Activated T-cell treated with anti-CD3 and anti-CD28 coated beads for 48 hours (primary cell): ENCODE data around the gene USP3.

ENCODE experiments used
- DNase-seq: peaks from one replicate; pipeline ENCODE4 v3.0.0-alpha.2; 2020; ENCODE audit warnings: low read depth

The USP3 gene

DNA sequence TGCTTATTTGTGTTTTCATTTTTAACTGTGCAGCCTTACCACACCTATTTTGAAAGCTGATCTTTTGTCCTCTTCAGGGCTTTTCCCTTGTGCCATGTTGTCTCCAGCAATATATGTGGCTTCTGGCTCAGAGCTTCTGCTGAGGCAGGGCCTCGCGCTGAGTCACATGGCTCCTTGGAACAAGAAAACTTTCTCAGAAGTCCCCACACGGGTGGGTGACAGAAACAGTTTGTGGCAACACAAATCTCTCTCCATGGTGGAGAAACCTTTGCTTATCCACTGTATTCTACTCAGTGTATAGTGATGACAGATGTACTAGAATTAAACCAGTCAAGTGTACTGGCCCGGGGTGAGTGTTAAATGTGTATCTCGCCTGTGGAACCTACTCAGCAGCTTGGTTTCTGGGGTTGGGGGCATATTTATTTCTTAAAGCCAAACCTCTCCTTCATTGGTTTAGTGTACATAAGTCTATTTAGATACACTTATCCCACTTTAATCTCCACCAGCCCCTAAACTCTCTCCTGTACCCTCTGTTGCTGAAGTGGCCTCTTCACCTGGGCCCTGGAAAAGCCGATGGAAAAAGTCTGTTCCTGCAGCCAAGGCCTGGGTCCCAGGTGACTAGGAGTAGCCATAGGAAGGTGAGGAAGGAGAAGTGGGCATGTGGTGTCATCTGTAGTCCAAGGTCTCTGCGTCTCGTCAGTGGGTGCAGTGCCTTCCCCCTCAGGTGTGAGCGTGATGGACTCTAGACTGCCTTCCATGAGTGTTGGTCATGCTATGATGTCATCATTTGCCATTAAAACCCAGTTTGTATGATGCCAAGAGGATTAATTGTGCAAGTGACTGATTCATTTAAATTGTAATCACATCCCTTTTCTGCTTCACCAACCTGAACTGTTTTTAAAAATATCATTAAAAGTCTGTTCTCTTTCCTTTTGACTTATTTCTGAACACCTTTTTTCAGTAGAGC is 89.6 kb downstream of the USP3 start:
- peak; percentile 55 for DNase-seq

DNA sequence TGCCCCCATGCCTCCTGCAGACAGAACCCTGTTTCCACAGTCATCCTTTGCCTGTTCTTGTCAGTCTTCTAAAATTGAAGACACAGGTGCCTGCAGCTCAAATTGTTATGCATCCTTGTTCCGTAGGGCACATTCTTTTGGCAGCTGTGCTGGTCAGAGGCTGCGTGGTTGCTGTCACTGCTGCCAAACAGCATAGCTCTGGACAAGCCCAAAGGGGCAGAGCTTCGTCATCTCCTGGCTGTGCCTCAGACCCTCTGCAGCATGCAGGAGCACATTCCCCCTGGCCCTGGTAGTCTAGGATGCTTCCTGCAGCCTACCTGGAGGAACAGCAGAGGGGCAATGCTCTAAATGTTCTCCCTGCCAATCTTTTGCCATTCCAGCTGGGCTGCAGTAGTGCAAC is 90.7 kb downstream of the USP3 start:
- DNase-seq: no peak

DNA sequence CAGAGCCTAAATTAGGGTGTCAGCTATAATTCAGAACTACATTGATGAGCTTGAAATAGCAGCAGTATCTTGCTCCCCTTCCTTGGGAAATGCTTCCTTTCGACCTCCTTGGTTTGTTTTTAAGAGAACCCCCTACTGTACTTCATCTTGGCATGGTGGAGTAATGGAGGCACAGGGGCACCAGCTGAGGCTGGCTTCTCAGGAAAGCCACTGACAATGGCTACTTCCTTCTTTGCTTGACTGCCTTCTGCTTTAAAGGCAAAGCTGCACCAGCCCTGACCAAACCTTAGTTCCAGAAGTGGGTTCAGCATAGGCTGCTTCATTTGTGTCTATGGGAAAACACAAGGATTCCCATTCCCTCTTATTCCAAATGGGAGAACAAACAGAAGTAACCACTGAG is 91.3 kb downstream of the USP3 start:
- DNase-seq: no peak

DNA sequence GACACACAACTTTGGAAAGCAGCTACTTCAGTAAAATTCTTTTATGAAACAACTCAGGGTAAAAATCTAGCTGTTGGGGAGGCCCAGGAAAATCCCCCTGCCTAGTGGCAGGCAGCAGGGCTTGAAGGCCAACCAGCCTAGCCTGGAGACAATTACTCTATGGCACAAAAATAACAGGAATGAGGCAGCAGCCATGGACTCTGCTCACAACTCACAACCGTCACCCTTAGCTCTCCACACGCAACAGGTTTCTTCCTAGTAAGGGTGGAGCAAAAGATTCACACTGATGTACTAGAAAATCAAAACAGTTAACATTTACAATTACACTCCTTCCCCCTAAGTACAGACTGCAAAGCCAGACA is 92.3 kb downstream of the USP3 start:
- no peak for DNase-seq

DNA sequence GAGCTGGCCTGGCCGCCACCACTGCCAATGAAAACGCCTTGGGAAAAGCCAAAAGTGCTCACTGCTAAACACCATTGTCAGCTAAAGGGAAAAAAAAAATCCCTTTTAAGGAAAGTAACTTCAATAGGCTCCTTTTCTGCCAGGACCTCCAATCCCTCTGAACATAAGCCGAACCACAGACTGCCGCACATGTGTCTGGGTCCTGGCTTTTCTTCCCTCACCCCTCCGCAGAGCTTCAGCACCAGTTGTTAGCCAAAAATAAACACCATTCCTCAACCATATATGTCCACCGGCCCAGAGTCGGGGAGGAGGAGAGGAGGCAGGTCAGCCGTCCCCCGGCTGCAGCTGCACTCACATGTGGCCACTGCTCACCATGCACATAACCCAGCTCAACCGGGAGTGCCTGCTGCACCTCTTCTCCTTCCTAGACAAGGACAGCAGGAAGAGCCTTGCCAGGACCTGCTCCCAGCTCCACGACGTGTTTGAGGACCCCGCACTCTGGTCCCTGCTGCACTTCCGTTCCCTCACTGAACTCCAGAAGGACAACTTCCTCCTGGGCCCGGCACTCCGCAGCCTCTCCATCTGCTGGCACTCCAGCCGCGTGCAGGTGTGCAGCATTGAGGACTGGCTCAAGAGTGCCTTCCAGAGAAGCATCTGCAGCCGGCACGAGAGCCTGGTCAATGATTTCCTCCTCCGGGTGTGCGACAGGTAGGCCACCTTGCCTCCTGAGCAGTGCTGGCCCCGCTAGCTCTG is 92.8 kb downstream of the USP3 start, which contains the start of gene FBXL22:
Gene FBXL22 (plus strand): TSS at position 350 of the 753 bp plus-strand sequence. CDS start 6 bp downstream, at position 356.
- DNase-seq: no peak

DNA sequence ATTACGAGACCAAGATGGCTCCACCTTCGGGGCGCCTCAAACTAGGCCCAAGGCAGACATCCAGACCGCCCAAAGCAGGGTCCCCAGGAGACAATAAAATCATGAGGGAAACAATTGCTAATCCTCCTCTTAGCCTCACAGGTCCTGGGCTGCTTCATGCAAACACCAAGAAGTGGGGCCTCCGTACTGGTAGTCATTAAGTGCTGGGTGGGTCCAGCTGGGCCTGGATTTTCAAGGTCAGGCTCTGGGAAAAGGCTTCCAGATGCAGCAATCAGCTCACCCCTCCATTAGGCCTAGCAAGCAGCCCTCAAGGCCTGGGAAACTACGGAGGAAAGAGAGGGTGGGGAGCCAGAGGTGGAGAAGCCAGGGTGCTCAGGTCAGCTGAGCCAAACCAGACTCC is 93.4 kb downstream of the USP3 start:
- DNase-seq: no peak

DNA sequence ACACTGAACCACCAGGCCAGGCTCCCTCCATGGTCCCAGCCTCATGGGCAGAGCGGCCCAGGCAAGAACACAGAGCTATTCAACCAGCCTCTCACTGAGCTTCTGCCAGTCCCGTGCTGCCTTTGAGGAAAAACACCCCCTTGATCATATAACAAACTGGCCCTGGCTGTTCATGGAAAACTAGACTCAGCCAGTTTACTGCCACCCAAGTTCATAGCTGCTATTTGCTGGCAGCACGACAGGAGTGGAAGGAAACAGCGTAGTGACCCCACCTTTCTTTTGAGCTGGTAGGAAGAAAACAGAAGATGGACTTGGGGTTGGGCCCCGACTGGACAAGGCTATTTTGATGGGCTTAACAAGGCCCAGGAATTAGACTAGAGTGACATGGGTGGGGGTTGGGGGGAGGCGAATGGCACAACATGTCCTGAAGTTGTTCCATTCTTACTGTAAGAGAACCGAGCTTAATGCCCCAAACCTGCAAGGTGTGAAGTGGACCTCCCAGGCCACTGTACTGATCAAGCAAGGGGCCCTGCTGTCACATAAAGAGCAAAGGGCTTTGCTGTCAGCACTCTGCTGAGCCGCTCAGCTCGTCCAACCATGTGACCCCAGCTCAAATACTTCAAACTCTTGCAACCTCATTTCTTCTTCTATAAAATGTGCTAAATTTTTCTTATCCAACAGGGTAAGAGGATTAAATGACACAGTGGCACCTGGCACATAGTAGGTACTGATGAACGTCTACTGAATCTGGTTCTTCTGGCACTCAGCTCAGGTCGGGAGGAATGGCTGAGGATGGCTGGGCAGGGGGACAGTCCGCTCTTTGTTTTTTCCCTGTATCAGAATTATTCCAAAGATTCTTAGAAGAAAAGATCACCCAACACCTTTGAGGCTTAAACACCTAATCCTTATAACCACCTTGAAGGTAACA is 94.3 kb downstream of the USP3 start:
- DNase-seq: no peak

DNA sequence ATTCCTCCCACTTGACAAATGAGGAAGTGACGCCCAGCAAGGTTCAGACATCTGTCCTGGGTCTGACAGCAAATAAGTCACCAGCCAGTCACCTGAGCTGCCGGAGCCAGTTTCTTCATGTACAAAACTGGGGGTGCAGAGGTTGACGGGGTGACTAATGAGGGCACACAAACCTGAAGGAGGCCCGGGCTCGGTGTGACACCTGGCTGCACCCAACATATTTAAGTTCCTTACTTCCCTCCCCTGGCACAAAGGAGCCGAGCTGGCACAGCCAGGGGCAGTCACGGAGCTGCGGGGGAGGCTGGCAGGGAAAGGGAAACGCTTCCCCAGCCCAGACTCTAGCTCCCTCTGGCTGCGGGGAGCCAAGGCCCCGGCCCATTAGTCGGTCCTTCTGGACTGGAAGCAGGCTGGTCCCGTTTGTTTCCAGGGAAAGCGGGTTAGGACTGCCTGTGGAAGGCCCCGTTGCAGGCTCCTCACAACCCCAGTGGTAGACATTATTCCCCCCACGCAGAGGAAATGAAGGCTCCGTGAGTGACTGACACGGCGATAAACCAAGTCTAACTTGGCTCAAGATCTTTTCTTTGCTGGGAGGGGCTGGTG is 95.1 kb downstream of the USP3 start:
- DNase-seq: peak; percentile 26

DNA sequence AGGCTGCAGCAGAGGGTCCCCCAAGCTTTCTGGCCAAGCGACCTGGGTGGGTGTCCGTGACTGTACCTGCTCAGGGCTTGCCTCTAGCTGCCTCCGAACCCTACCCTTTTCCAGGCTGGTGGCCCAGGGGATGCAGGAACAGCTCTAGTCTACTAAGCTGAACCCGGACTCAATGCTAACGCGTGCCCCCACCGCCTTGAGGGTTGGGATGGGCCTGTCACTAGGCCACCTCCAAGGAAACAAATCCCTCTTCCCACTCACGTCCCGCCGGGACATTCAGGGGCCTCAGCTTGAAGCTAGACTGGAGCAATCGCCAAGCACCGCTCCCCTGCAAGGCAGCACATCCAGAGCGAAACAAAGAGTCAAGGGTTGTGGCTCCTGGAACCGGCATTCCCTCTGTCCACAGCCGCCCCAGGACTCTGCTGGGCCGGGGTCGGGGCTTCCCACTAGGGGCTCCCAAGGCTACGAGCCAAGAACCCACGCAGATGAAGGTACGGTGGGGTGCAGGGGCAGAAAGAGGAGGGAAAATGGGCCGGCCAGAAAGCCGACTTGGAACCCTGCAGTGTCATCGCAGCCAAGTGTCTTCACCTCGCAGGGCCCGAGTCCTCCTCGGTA is 95.7 kb downstream of the USP3 start:
- no peak for DNase-seq

DNA sequence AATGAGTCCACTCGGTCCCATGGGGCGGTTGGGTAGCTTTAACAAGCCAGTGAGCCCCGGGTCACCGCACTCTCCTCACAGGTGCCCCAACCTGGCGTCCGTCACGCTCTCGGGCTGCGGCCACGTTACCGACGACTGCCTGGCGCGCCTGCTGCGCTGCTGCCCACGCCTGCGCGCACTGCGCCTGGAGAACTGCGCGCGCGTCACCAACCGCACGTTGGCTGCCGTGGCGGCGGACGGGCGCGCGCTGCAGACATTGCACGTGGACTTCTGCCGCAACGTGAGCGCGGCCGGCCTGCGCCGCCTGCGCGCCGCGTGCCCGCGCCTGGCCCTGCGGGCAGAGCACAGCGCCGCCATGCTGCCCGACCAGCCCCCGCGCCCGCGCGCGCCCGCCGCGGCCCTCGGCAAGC is 96.2 kb downstream of the USP3 start:
- peak; percentile 94 for DNase-seq

DNA sequence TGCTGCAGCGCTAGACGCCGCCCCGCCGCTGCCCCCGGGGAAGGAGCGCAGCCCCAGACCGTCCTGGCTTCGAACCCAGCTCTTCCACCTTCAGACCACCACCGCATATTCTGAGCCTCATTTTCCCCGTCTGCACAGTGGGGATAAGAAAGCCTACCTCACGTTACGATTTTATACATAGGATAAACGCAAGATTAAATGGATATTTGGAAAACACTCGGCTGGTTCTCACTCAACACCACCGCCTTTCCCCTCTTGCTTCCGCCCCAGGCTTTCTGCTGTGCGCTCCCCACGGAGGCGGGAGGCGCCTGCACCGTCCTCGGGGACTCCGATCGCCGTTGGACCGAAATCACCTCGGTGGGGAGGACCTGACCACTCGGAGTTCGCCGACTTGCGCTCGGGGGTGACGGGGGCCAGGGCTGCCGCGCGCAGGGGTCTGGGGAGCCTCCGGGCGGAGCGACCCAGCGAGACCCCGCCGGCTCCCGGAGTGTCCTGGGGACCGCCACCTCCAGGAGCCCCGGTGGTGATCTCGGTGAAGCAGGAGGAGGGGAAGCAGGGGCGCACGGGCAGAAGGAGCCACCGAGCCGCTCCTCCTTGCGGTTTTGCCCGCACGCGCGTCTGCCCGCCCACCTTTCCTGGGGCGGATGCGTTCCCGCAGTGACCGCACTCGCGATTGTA is 96.8 kb downstream of the USP3 start:
- DNase-seq: peak; percentile 40

DNA sequence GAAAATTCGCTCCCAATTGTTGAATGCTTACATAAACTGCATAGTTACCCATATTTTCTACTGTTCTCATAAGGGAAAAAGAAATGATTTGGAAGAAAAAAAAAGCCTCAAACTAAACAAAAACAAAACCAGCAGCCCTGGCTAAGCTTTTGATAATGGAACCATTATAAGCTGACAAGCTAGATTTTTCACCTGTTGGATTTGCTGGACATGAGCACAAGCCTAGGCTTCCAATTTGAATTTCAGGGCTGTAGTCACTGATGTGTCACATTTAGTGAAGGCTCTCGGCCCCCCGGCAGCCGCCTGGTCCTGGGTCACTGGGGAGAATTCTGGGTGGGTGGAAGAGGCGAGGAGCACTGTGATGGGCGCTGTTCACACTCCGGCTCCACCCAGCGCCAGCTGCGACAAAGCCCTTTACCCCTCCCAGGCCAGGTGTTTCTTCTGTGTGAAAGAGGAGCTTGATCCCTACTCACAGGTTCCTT is 97.4 kb downstream of the USP3 start:
- DNase-seq: no peak

DNA sequence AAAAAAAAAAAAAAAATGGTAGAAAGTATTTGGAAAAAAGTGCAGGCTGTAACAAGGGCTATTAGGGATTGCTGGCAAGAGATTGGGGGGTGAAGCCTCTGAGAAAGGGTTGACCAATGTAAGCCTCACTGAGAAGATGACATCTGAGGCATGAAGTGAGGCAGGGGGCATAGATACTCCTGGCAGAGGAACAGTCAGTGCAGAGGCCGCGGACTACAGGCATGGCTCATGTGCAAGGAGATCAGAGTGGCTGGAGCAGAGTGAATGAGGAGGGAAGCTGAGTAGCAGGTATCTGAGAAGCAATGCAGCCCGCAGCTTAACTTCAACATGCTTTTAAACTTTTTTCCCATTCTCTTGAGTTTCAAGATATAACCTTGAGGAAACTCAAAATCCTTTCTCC is 98.2 kb downstream of the USP3 start:
- no peak for DNase-seq

DNA sequence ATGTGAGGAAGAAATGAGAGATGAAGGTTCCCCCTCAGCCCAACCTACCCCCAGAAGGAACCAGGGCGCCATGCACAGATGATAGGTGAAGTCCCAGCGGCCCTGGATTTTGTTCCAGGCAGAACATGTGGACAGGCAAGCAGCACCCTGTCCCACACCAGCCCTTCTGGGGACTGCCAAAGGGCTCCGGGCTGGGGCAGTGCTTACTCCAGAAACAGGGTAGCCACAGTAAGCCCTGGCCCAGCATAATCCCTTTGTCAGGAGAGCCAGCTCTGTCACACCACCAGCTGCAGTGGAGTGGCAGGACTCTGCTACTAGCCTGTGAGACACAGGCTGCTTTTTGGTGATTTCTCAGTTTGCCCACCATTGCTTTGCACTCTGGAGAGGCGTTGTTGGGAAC is 99.1 kb downstream of the USP3 start:
- DNase-seq: no peak

DNA sequence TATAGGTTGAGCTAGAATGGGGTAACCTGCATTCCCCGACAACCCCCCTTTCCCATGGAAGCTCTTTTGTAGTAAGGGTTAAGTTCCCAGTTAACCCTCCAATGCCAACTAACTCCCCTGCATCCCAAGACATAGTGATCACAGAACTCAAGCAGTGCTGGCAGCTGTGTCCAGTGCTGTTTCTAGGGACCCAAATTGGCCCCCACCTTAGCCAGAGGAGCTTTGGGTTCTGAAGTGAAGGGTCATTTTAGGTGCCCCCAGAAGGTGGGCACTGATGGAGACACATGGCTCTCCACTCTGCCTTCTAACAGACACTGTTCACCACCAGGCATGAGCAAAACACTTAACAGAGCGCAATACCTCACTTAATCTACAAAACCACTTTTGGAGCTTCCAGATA is 99.9 kb downstream of the USP3 start:
- no peak for DNase-seq

DNA sequence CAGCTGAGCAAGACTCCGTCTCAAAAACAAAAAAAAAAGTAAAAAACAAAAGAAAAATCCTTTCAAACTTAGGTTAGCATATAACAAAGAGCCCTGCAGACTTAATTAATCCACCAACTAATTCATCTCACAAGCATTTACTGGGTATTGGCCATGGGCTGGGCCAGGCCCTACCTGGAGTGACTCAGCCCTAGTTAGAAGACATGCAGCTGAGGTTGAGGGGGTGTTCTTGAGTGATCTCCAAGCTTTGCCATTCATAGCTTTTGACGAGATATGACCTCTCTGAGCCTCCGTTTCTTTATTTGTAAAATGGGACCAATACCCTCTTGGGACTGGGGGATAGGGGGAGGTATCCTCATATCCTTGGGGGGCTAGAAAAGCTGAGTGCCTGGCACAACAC is 100.6 kb downstream of the USP3 start:
- DNase-seq: no peak

DNA sequence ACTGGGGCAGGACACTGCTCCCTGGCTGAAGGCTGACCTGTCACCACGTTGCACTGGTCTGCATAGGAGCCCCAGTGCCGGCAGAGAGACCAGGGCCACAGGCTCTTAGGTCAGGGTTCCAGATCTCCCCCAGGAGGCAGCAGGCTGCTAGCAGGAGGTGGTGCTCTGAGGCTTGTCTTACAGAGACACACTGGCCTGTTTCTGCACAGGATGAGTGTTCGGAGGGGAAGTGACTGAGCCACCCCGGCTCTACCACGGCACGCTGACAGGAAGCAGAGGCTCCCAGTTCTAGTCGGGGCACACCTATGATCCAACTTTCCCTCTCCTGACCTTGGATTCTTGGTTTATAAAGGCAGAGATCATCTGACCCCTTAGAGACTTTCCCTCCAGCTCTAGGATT is 101.4 kb downstream of the USP3 start:
- peak; percentile 44 for DNase-seq

DNA sequence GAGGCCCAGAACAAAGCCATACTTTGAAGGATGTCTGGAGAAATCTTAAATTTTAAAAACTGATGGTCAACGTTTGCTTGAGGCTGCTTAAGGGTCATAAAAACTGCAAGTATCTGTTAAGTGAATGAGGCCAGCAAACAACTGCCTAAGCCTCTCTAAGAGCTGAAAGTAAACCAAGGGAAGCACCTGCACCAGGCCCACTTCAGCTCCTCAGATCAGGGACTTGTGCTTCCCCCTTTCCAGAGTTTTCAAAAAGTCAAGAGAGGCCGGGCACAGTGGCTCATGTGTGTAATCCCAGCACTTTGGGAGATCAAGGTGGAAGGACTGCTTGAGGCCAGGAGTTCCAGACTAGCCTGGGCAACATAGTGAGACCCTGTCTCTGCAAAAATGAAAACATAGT is 101.9 kb downstream of the USP3 start:
- no peak for DNase-seq

DNA sequence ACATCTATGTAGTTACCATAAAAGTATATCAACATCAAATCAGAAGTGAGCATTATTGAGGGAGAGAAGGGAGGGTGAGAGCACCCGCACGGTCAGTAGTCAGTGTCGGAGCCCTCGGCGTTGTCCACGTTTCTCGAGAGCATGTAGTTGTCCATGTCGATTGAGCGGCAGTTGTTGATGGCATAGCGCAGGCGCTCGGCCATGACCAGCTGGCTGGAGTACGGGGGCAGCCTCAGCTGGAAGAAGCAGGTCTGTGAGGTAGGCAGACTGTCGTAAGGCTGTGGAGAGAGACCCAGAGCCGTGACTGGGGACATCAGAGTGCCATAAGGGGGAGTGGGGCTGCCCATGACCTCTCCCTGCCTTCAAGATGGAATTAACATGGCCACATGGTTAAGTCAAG is 104.6 kb downstream of the USP3 start:
- DNase-seq: no peak

DNA sequence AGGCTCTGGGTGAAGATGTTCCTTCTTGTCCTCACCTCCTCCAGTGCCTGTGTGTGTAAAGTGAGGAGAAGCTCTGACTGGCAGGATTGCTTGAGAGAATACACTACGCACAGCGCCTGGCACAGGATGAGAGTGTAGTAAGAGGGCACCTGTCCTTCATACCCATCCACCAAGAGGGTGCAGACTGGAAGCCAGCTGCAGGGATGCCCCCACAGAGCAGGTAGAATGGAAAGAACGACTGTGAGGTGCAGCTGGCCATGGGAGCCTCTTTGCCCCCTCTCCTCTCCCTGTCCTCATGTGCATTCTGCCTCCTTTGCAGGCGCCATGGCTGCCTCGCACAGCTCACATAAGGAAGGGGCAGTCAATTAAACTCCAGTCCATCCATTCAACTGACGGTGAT is 105.1 kb downstream of the USP3 start:
- no peak for DNase-seq
